Stimulated activated CD4-positive, alpha-beta T cell treated with anti-CD3 and anti-CD28 coated beads, TNF-alpha, amount 100 ng/mL, for 24 hours (primary cell): Measurements from ENCODE around the gene RARG.

Experiments
- DNase-seq, 3 experiments: peaks; one replicate each; pipeline ENCODE4 v3.0.0-alpha.2; 2020; ENCODE audit warnings: low read depth in 3 of 3

Gene RARG

GRCh38 chr12:53231921-53232645 is at the start of gene RARG:
Gene RARG, minus strand, starts transcription at chr12:53232209. Its CDS starts 4,664 bp downstream, at chr12:53227545.
- DNase-seq: peak in 1 of 3 experiments; percentile 76

- DNase-seq: no peak
These were observed 48.0 kb upstream of the RARG start for GRCh38 chr12:53279888-53280498.

GRCh38 chr12:53279283-53279869 is 47.4 kb upstream of the RARG start:
- no peak for DNase-seq

- DNase-seq: no peak
These were observed 46.0 kb upstream of the RARG start for GRCh38 chr12:53277981-53278380.

- no peak for DNase-seq
These were observed 44.5 kb upstream of the RARG start for GRCh38 chr12:53276511-53276910.

- no peak for DNase-seq
These were observed 42.4 kb upstream of the RARG start for GRCh38 chr12:53274445-53274844.

- DNase-seq: no peak
These were observed 36.9 kb upstream of the RARG start for GRCh38 chr12:53268630-53269562.

GRCh38 chr12:53267999-53268629 is 36.1 kb upstream of the RARG start, which contains the start of gene ESPL1:
Gene ESPL1, plus strand, starts transcription at chr12:53268299. Its CDS starts 468 bp downstream, at chr12:53268767.
- DNase-seq: peak; percentile 60 to 90 (median 69)

GRCh38 chr12:53267306-53267998 is 35.4 kb upstream of the RARG start:
- peak in 1 of 3 experiments; percentile 42 for DNase-seq

GRCh38 chr12:53265783-53266182 is 33.8 kb upstream of the RARG start:
- no peak for DNase-seq

- no peak for DNase-seq
These were observed 27.9 kb upstream of the RARG start for GRCh38 chr12:53259891-53260290.

- no peak for DNase-seq
These were observed 26.8 kb upstream of the RARG start for GRCh38 chr12:53258541-53259539.

GRCh38 chr12:53255996-53256395 is 24.0 kb upstream of the RARG start:
- no peak for DNase-seq

- DNase-seq: no peak
These were observed 23.0 kb upstream of the RARG start for GRCh38 chr12:53254816-53255545.

- no peak for DNase-seq
These were observed 21.3 kb upstream of the RARG start for GRCh38 chr12:53253298-53253697.

- no peak for DNase-seq
These were observed 20.4 kb upstream of the RARG start for GRCh38 chr12:53252349-53252916.

GRCh38 chr12:53251477-53252348 is 19.7 kb upstream of the RARG start:
- peak in 2 of 3 experiments; percentile 45 to 69 for DNase-seq
